NB4 (cell line): ENCODE measurements around the gene SMPDL3B.

Experiments
- CTCF ChIP-seq: IDR thresholded peaks from one replicate; pipeline ENCODE4 v1.5.1; 2012; ENCODE audit warnings: low read depth, low read length
- MYC ChIP-seq: IDR thresholded peaks from 2 replicates; pipeline ENCODE4 v1.6.1; 2011; ENCODE audit warnings: low read depth, low read length

- peak; percentile 4 for TF ChIP-seq CTCF
- no peak for TF ChIP-seq MYC
Measured at GRCh38 chr1:27959792-27960603, 25.2 kb downstream of the SMPDL3B start, which contains the start of gene XKR8.
